GM21529 (cell line): ENCODE data around the gene CXCL5.
"Not testable (repeated sequence)": the region's sequence is repeated elsewhere in the genome, so short reads cannot be mapped to it uniquely, and the experiment has no call there.

Source experiments
- ATAC-seq: cut with Tn5 transposase; IDR thresholded peaks from one replicate; pipeline ENCODE4 v1.9.1; 2021; ENCODE audit not compliant: unreplicated experiment

Gene CXCL5

GRCh38 chr4:74015126-74015780 lies 16.8 kb upstream of the CXCL5 start:
- no peak for ATAC-seq

DNA sequence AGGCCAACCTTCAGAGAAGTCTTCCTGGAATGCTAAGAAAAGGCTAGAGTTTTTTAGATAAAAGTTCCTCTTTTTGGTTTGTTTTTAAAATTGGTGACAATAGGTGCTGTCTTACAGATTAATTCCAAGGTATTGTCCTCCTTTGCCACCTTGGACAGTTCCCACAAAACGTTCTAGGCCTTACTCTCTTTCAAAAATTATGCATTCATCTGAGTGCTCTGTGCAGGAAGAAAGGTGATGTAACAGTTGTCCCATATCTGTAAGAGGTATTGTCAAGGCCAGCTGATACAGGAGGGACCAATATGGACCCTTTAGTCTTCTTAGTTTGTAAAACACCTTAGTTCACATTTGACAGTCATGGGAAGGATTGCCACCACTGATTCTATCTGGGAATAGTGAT lies 15.9 kb upstream of the CXCL5 start:
- no peak for ATAC-seq

DNA sequence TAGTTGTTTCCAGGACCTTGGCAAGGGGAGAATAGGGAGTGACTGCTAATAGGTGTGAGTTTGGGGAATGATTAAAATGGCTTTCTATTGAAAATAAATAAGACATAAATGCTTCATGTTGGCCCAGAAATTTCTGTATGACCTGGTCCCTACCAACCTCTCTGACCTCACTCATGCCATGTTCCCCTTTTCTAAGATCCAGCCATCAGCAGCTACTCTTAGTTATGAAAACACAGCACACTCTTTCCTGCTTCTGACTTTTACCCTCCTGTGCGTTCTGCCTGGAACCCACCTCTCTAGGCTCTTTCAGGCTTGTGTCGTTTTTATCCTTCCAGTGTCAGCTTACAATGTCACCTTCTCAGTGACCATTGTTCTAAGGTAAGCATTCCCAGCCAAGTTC lies 14.8 kb upstream of the CXCL5 start:
- ATAC-seq = no peak

DNA sequence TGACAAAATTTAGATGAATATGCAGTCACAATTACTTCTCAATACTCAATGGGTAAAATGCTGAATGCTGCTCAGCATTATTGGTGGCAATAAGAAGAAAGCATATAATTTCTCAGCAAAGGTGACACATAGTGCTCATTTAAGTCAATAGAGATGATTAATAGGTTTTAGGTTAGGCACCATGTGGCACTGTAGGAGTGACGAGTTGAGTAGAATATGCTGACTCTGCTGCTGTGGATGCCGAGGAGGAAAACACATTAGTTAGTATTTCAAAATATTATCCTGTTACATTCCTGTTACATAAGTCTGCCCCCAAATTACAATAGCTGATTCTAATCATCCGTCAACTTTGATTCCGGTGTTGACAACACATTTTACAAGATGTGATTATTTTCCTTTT lies 13.7 kb upstream of the CXCL5 start:
- ATAC-seq = no peak

- no peak for ATAC-seq
Observed at GRCh38 chr4:74009307-74009706, 10.8 kb upstream of the CXCL5 start.

- no peak for ATAC-seq
Observed at GRCh38 chr4:74006009-74006476, 7.6 kb upstream of the CXCL5 start.

DNA sequence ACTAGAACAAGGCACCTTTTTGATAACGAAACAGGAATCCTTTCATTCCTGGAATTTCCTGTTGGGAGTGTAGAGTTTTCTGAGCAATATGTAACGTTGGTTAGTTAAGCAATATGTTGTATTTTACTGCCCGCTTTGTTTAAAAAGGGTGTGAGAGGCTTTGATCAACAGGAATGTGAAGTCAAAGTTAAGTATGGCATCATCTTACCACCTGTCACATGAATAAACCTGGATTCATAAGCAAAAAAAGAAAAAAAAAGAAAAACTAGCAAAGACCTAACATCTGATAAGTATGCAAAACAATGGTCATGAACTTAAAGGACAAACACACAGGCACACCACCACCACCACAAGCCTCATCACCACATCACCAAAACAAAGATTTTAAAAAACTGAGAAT lies 7.1 kb upstream of the CXCL5 start:
- ATAC-seq = no peak

GRCh38 chr4:74004668-74005067 lies 6.2 kb upstream of the CXCL5 start:
- ATAC-seq = no peak

DNA sequence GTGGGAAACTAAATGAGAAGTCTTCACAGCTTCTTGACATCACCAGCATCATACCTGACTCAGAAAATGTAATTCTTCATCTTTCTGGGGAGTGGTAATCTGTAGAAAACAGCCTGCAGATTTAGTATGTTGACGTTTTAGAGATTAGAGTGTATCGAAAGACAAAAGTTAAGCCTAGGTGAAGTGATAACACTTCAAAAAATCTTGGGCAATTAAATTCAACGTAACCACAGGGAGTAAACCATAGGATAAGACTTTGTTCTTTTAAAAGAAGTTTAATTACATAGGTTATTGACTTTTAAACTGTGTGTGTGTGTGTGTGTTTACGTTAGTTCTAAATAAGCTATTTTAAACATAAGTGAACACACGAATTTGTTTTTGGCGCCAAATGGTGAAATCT lies 1.8 kb upstream of the CXCL5 start:
- no peak for ATAC-seq

- ATAC-seq = no peak
Observed at GRCh38 chr4:73992050-73992449, 6.4 kb downstream of the CXCL5 start.

- no peak for ATAC-seq
Observed at GRCh38 chr4:73991742-73992000, 6.8 kb downstream of the CXCL5 start.

DNA sequence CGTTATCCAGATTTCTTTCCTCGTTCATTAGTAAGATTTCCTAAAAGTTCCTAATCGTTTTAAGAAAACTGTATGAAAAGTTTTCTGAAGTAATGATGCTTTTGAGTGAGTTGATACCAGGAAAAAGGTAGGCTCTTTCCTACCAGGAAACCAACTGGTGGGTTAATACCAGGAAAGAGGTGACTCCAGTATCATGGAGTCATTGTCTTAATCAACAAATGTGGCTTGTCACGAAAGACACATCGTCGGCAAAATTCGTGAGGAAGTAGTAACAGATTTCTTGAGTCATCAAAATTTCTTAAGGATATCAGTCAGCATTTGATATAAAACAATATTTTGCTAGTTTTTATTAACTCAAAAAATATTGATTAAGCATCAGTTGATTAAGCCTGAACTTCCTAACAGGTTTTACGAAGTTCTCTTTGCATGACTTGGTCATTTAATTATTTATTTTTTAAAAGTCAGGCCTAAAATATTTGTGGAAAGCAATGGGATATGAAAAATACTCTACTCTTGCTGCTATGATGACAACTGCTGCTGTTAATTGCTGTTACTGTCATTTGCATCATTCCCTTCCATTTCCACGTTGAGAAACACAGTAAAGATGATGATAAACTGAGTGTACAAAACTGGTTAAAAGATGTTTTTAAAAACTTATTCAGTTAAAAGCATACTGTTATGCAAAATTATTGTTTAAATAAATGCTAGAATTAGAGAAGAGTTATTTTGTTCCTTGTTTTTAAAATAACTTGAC lies 7.3 kb downstream of the CXCL5 start:
- no peak for ATAC-seq

GRCh38 chr4:73989928-73990327 lies 8.5 kb downstream of the CXCL5 start:
- ATAC-seq = no peak

DNA sequence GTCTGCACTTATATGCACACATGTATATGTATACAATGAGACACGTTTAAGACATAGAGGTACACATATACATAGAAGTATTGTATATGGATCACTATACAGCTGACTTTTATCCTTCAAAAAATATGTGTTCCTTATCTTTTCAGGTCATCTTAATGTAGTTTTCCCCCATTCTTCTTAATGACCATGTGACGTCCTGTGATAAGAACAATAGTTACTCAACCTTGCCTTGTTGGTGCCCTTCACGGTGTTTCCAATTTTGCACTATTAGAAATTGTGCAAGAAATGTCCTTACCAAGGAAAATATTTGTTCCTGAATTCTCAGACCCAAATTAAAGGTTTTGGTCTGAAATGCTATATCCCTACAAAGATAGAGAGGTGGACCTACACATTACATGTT lies 9.4 kb downstream of the CXCL5 start:
- no peak for ATAC-seq

GRCh38 chr4:73988061-73988460 lies 10.4 kb downstream of the CXCL5 start, which contains the start of gene PPBP:
Gene PPBP, minus strand, starts transcription at chr4:73988190. Its CDS starts 87 bp downstream, at chr4:73988103.
- ATAC-seq = no peak

- no peak for ATAC-seq
Observed at GRCh38 chr4:73985528-73985852, 13.0 kb downstream of the CXCL5 start.

DNA sequence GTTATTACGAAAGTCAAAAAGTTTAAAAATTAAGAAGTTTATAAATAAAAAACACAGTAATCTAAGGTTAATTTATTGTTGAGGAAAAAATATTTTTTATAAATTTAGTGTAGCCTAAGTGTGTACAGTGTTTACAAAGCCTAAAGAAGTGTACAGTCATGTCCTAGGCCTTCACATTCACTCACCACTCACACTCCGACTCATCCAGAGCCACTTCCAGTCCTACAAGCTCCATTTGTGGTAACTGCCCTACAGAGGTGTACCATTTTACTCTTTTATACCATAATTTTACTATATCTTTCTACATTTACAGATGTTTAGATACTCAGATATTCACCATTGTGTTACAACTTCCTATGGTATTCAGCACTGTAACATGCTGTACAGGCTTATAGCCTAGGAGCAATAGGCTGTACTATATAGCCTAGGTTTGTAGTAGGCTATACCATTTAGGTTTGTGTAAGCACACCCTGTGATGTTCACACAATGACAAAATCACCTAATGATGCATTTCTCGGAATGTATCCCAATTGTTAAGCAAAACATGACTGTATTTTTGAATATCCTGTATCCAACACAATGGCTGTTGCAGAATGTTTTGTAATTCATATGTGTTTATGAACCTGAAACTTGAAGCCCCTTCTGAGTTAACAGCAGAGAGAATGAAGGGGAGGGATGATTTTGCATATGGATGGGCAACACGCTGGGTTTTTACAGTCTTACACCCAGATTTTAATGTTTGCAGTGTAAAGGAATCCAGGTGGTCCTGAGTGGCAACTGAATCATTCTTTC lies 13.5 kb downstream of the CXCL5 start:
- ATAC-seq = no peak

DNA sequence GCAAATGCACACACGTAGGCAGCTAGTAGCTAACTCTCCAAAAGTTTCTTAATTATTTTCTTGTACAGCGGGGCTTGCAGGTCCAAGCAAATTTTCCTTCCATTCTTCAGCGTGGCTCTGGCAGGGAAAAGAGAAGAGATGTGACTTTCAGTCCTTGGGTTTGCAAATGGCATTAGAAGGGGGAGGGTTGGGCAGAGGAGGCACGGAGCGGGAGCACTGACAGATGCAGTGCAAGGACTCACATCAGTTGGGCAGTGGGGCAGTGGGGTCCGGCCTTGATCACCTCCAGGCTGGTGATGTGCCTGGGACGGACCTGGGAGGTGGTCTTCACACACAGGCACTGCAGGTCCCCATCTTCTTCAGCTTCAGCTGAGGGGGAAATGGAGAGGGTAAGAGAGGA lies 17.3 kb downstream of the CXCL5 start:
- ATAC-seq = not testable (repeated sequence)

DNA sequence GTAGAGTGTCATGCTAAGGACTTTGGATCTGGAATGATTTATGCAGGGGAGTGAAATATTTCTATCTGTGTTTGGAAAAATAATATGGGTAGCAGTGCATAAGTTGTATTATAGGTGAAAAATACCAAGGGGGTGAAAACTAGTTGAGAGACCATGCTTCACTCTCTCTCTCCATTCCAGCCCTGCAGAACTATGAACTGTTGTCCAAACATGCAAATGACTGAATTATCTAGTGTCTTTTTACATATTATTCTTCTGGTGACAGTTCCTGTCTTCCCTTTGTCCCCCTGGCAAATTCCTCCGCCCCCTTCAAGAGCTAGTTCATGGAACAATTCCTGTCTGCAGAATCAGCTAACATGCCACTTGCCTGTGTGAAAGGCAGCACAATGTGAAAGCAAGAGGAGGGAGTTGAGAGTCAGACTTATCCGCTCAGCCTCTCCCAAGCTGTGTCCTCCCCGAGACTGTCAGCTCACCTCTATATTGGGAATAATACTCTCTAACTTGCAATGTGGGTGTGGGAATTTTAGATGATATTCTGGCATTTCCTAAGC lies 19.0 kb downstream of the CXCL5 start:
- ATAC-seq = no peak

DNA sequence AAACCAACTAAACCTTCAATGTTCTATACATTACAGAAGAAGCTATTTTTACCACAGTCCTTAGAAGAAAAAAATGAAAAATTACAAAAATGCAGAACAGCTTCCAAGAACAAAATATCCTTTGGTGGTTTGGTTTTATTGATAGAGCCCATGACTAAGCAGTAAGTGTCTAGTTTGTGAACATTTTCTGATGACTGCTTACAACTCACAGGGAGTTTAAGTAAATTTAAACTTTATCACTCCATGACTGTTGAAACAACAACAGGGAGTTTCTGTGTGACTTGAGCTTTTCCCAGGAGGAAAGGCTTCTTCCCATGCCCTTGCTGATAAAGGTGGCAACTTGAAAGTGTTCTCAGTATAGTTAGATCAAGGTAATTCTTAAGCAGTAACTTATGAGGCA lies 19.6 kb downstream of the CXCL5 start:
- ATAC-seq = no peak

DNA sequence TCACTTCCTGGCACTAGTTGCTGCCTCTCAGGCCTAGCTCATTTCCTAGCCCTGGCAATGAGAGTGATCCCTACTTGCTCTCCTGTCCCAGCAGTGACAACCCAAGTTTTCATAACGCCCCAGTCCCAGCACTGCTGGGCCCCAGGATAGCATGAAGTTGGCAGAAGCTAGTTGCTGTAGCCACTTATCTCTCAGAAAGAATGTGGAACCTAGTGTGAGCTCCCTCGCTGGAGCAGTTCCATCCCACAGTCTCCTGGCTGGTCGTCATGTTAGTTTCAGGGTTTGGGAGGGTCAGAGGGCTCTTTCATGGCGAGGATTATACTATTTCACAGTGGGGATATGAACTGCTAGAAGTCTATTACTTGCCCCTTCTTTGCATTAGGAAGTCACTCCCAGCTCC lies 21.8 kb downstream of the CXCL5 start:
- no peak for ATAC-seq

GRCh38 chr4:73976217-73976616 lies 22.3 kb downstream of the CXCL5 start:
- ATAC-seq = no peak
